Endothelial cell of umbilical vein (primary cell): Measurements from ENCODE around the gene TWIST2. TPM values are rescaled to one million over a fixed set of nuclear protein-coding genes. Genes with fewer than 3 reads are reported as not detected.

Experiments
- BruUV-seq: library from RNA; stranded (reverse); fragments of 400-500 nt; replicated peaks from 2 replicates; lab custom pipeline; 2021; lab: Mats Ljungman, UMichigan
- CTCF ChIA-PET: fragments of 300-600, 350-600 bp; sonication (Branson Sonifier 250); formaldehyde crosslinking; loops from one replicate; lab custom pipeline; 2021; ENCODE audit warnings: antibody characterized with exemption, inconsistent platforms; lab: Charles Lee
- POLR2A ChIA-PET: fragments of 300-600, 350-600 bp; sonication (Branson Sonifier 250); formaldehyde crosslinking; loops from one replicate; lab custom pipeline; 2021; ENCODE audit warnings: antibody characterized with exemption, inconsistent platforms; lab: Charles Lee
- DNase-seq: peaks from one replicate; pipeline ENCODE4 v3.0.0-alpha.2; 2011; ENCODE audit warnings: low read depth, low spot score
- FAIRE-seq: peaks from 2 replicates; lab custom pipeline; 2011; peaks lifted over from hg19 to GRCh38; lab: Jason Lieb, UNC
- H2AFZ ChIP-seq: 2 replicates; pipeline ENCODE4 v1.6.0; 2012; ENCODE audit warnings: low read depth, low read length, control low read depth, inconsistent platforms
- H3K27ac ChIP-seq: 2 replicates; pipeline ENCODE4 v1.5.1; 2011; ENCODE audit warnings: low read depth, mild to moderate bottlenecking, control low read depth, low read length, moderate library complexity; ENCODE audit not compliant: insufficient read depth
- H3K27me3 ChIP-seq, 2 experiments: 2 replicates each; pipeline versions ENCODE4 v1.6.0 to v1.6.1; 2011; ENCODE audit warnings: low read length in 2 of 2, mixed read lengths in 1 of 2; ENCODE audit not compliant: control insufficient read depth in 2 of 2, insufficient read depth in 2 of 2
- H3K36me3 ChIP-seq, 2 experiments: 2 replicates in 1 of 2; 3 replicates in 1 of 2; pipeline ENCODE4 v1.5.1; 2011; ENCODE audit warnings: low read length in 2 of 2, mild to moderate bottlenecking in 1 of 2, moderate library complexity in 1 of 2; ENCODE audit not compliant: control insufficient read depth in 2 of 2, insufficient read depth in 2 of 2; ENCODE audit errors: extremely low read depth in 1 of 2
- H3K4me1 ChIP-seq: 3 replicates; pipeline ENCODE4 v1.5.1; 2011; ENCODE audit warnings: mild to moderate bottlenecking, low read length; ENCODE audit not compliant: control insufficient read depth, insufficient read depth; ENCODE audit errors: extremely low read depth
- H3K4me2 ChIP-seq: 2 replicates; pipeline ENCODE4 v1.6.1; 2011; ENCODE audit warnings: low read length, control low read depth, mixed read lengths; ENCODE audit not compliant: insufficient read depth
- H3K4me3 ChIP-seq, 3 experiments: fragments of 200-600 bp in 1 of 3; sonication (generic), shearing (Covaris generic) in 1 of 3; replicated peaks in 1 of 3; 2 replicates each; pipeline ENCODE4 v1.5.1; 2011 to 2016; ENCODE audit warnings: control low read depth in 3 of 3, low read length in 3 of 3, mild to moderate bottlenecking in 2 of 3, inconsistent platforms in 1 of 3, low read depth in 1 of 3, moderate library complexity in 1 of 3; ENCODE audit not compliant: insufficient read depth in 1 of 3
- H3K79me2 ChIP-seq: 2 replicates; pipeline ENCODE4 v1.6.0; 2012; ENCODE audit warnings: low read length, inconsistent platforms; ENCODE audit not compliant: control insufficient read depth, insufficient read depth
- H3K9ac ChIP-seq: replicated peaks from 2 replicates; pipeline ENCODE3; 2011; ENCODE audit warnings: low read length, control low read depth; ENCODE audit not compliant: insufficient read depth; ENCODE audit errors: extremely low read depth
- H3K9me1 ChIP-seq: replicated peaks from 3 replicates; pipeline ENCODE4 v1.6.0; 2011; ENCODE audit warnings: mild to moderate bottlenecking, low read length; ENCODE audit not compliant: control insufficient read depth, insufficient read depth; ENCODE audit errors: extremely low read depth
- H3K9me3 ChIP-seq: replicated peaks from 2 replicates; pipeline ENCODE4 v1.5.1; 2012; ENCODE audit warnings: low read length, inconsistent platforms; ENCODE audit not compliant: control insufficient read depth, insufficient read depth
- H4K20me1 ChIP-seq: replicated peaks from 2 replicates; pipeline ENCODE3; 2011; ENCODE audit warnings: mild to moderate bottlenecking, low read length; ENCODE audit not compliant: control insufficient read depth, insufficient read depth; ENCODE audit errors: extremely low read depth
- CTCF ChIP-seq, 2 donors: IDR thresholded peaks; 1 replicate in 1 of 2; 2 replicates in 1 of 2; pipeline ENCODE4 v1.5.1; 2011; ENCODE audit warnings: low read length in 2 of 2, mild to moderate bottlenecking in 2 of 2, moderate library complexity in 2 of 2, control low read depth in 1 of 2, inconsistent platforms in 1 of 2, low read depth in 1 of 2; ENCODE audit not compliant: insufficient read depth in 1 of 2; ENCODE audit errors: extremely low read depth in 1 of 2
- GATA2 ChIP-seq: IDR thresholded peaks from 2 replicates; pipeline ENCODE4 v1.7.0; 2011; ENCODE audit warnings: low read depth, mild to moderate bottlenecking, moderate library complexity, mixed read lengths, low read length; ENCODE audit not compliant: insufficient read length, insufficient read depth
- JUN ChIP-seq: IDR thresholded peaks from 2 replicates; pipeline ENCODE4 v1.6.1; 2011; ENCODE audit warnings: borderline replicate concordance, low read depth; ENCODE audit not compliant: insufficient read length, insufficient read depth
- MAX ChIP-seq: IDR thresholded peaks from 2 replicates; pipeline ENCODE4 v1.6.1; 2011; ENCODE audit not compliant: insufficient read depth, insufficient read length
- MYC ChIP-seq: IDR thresholded peaks from one replicate; pipeline ENCODE4 v1.6.1; 2011; ENCODE audit warnings: mild to moderate bottlenecking, low read depth, low read length
- POLR2A ChIP-seq: IDR thresholded peaks from 2 replicates; pipeline ENCODE4 v1.6.1; 2012; ENCODE audit warnings: low read depth, mild to moderate bottlenecking, control low read depth, low read length
- POLR2AphosphoS5 ChIP-seq: IDR thresholded peaks from 2 replicates; pipeline ENCODE4 v1.6.1; 2012; ENCODE audit warnings: low read depth, mild to moderate bottlenecking, control low read depth, low read length, moderate library complexity; ENCODE audit not compliant: insufficient read depth
- dilution Hi-C: fragments of 300-500 bp; cut with MboI; formaldehyde crosslinking; loops from one replicate; pipeline ENCODE4 v1.15.0; 2019; ENCODE audit warnings: low sequenced_read_pairs; ENCODE audit not compliant: extremely low pct_ligation_motif_present
- intact Hi-C: fragments of 100-400 bp; cut with micrococcal nuclease; formaldehyde crosslinking; loops from one replicate; pipeline ENCODE4 v1.10.0; 2022
- polyA plus RNA-seq, 4 experiments: library from polyadenylated mRNA; depleted of rRNA in 3 of 4; stranded (reverse) in 3 of 4; unstranded in 1 of 4; fragments of >200 nt; gene quantifications; 2 replicates each; pipeline versions ENCODE4 v1.2.1 to v1.2.3, GENCODE V29; 2011 to 2012; ENCODE audit warnings: missing spikeins in 1 of 4
- total RNA-seq: library from RNA; stranded (reverse); gene quantifications from 2 replicates; pipeline ENCODE4 v1.2.3, GENCODE V29; 2021

TWIST2 gene
- total and polyA plus RNA-seq, 2 donors (not counting 3 experiments of a cell fraction or from before 2014, with no cell fraction given) = 2.3 to 3.4 TPM

- intact Hi-C loops = no loop called here
- H4K20me1 ChIP-seq = no peaks in the 10 kb centered on the region
- H3K4me1 ChIP-seq = no peaks in the 10 kb centered on the region
- no peak overlapping the region for H3K4me3 ChIP-seq
- no peaks in the 10 kb centered on the region for H3K9me1 ChIP-seq
- no TSS peak for BruUV-seq
- DNase-seq (no peak), FAIRE-seq (no peak)
- no peaks in the 10 kb centered on the region for H3K36me3 ChIP-seq
- ChIA-PET POLR2A (no interaction called here), CTCF (interaction anchor here (1.3 kb wide), 1 partner anchor 12 kb away, joined by 3 read pairs; no protein-coding TSS in a partner anchor)
- H3K9ac ChIP-seq = no peak overlapping the region
- H3K4me2 ChIP-seq = no peak overlapping the region
- H3K9me3 ChIP-seq = no peaks in the 10 kb centered on the region
- dilution Hi-C loops = no loop called here
- no peak for TF ChIP-seq CTCF (IDR thresholded peaks at IDR 0.05; ENCODE audit: extremely low read depth in 1 of 2, insufficient read depth in 1 of 2, low read depth in 1 of 2, low read length in 2 of 2)
- TF ChIP-seq JUN = no peak
- no peak for TF ChIP-seq MYC
- no peak for TF ChIP-seq POLR2AphosphoS5
- no peak for TF ChIP-seq GATA2
- no peak for TF ChIP-seq MAX
- TF ChIP-seq POLR2A = no peak
- no peak overlapping the region for H3K27ac ChIP-seq
- H3K79me2 ChIP-seq = no peaks in the 10 kb centered on the region
- no peak overlapping the region for H2AFZ ChIP-seq
- no peaks in the 10 kb centered on the region for H3K27me3 ChIP-seq
These were observed 39.7 kb downstream of the TWIST2 start for GRCh38 chr2:238887616-238888015.
